Fibroblast of peridontal ligament (primary cell): Measurements from ENCODE around the gene MC5R.
"Not testable (repeated sequence)": the region's sequence is repeated elsewhere in the genome, so short reads cannot be mapped to it uniquely, and the experiment has no call there.

Experiments used
- DNase-seq: peaks from one replicate; pipeline ENCODE4 v3.0.0-alpha.2; 2010; ENCODE audit errors: extremely low read depth

MC5R gene

DNA sequence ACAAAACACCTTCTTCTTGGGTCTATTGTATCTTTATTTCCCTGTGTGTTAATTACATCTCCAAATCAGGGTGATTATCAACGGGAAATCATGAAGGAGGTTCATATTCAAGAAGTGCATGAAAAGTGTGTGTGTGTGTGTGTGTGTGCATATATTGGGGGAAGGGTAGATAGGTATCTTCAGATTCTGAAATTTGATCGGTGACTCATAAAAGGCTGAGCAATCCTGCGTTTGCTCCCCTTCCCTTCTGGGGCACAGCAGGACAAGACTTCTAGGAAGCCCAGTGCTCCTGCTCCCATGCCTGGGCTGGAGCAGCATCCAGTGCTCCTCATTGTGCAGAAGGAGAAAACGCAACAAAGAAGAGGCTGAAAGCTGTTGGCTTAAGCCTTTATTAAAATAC lies 25.8 kb downstream of the MC5R start:
- DNase-seq, result no peak

DNA sequence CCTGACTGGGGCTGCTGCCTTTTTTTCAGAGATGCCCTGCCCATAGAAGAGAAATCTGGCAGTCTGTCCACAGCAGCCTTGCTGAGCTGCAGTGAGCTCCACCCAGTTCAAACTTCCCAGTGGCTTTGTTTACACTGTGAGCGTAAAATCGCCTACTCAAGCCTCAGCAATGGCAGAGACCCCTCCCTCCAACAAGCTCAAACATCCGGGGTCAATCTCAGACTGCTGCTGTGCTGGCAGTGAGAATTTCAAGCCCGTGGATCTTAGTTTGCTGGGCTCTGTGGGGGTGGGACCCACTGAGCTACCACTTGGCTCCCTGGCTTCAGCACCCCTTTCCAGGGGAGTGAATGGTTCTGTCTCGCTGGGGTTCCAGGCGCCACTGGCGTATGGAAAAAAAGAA lies 38.9 kb downstream of the MC5R start:
- DNase-seq, result not testable (repeated sequence)

GRCh38 chr18:13868501-13869271 lies 44.7 kb downstream of the MC5R start:
- no peak for DNase-seq

DNA sequence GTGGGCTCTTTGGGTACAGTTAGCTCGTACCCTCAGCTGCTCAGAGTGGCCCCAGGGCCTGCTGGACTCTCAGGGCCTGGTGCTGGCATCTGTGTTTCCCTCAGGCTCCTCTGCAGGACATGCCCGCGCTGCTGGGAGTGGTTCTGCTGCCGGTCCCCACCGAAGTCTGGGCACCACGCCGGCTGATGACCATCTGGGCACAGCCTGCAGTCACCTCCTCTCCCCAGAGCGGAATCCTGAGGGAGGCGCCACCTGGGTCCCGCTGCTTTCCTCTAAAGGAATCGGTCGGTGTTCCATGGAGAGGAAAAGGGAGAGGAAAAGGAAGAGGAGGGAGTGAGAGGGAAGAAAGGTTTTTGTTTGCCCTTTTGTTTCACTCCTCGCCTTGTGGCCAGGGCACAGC lies 47.8 kb downstream of the MC5R start:
- no peak for DNase-seq

DNA sequence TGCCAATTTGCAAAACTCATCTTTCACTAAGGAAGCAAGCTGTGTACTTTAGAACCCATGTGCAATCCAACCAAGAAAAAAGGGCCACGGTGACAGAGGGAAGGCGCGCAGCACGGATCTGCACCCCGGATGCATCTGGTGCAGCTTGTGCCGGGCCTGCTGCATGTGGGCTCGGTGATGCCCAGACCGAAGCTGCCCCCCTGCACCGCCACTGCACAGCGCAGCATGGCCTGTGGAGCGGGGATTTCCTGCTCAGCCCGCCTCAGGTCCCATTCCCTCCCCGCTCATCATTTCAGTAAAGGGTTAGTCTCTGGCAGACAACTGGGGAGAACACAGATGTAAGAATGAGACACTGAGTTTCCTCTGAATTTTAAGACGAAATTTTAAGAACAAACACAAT lies 48.4 kb downstream of the MC5R start:
- no peak for DNase-seq

DNA sequence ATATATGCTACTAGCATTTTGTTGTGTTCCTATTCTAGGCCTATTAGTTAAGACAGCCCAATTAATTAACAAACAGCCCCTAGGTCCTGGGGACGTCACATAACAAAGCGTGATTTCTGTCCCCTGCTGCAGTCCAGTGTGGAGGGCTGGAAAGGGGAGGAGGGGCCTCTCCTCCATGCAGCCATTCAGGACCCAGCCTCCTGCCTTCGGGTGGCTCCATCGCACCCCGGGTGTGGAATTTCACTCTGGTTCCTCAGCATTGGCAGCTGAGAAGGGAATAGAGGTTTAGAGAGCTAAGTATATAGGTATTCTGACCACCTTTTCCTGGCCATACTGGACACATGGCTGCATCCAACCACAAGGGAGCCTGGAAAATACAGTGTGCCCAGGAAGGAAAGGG lies 49.0 kb downstream of the MC5R start:
- no peak for DNase-seq

DNA sequence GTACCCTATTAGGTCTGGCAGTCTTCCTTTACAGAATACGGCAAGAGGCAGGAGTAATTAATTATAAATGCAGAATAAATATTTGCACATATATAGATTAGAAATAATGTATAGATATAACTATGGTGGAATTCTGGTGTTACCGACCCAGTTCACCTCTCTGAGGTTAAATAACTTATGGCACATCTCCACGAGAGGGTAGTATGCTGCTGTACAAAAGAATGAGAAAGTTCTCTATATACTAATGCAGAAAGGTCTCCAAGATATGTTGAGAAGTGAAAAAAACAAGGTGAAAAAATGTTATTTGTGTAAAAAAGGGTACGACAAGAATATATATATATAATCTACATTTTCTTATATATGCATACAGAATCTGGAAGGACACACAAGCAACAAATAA lies 50.6 kb downstream of the MC5R start:
- DNase-seq, result no peak
